ENCODE results near the gene RPS21. TPM values are rescaled to one million over a fixed set of nuclear protein-coding genes. Genes with fewer than 3 reads are reported as not detected.

Gene RPS21
- total RNA-seq, 1 donor from 2014 or later: 1,637 TPM

DNA sequence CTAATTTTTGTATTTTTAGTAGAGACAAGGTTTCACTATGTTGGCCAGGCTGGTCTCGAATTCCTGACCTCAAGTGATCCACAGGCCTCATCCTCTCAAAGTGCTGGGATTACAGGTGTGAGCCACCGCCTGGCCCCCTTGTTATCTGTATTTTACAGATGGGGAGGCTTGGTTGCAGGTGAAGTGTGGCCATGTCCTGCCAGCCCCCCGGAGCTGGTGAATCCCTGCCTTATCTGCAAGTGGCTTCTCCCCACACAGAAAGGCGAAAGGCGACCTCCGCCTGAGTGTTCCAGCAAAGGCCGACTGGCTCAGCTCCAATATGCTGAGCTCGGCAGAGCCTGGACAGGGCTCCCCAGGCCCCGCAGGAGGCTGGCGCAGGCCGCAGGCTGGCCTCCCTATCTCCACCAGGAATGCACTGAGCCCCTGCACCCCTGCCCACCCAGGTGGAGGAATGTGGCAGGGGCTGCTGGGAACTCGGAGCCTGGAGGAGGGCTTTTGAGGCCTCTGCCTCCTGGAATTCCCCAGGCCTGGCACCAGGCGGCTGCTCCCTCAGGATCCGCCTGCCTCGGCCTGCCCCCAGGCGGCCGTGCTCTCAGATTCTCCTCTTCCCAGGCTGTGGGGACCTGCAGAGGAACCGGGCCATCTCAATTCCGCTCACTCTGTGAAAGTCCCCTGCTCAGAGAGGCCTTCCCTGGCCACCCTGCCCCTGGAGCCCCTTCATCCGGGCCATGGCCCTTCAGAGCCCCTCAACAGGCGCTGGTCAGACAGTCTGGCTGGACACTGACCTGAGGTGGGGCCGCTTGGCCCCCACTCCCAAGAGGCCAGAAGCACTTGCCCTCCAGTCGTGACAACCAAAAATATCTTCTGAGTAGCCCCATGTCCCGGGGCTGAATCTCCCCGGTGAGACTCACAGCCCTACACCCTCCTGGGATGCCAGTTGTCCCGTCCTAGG lies 10.5 kb upstream of the RPS21 start:
- intact Hi-C loops (cut with micrococcal nuclease): no loop called here

GRCh38 chr20:62377064-62377461 lies 9.8 kb upstream of the RPS21 start:
- intact Hi-C loops (cut with micrococcal nuclease): no loop called here

DNA sequence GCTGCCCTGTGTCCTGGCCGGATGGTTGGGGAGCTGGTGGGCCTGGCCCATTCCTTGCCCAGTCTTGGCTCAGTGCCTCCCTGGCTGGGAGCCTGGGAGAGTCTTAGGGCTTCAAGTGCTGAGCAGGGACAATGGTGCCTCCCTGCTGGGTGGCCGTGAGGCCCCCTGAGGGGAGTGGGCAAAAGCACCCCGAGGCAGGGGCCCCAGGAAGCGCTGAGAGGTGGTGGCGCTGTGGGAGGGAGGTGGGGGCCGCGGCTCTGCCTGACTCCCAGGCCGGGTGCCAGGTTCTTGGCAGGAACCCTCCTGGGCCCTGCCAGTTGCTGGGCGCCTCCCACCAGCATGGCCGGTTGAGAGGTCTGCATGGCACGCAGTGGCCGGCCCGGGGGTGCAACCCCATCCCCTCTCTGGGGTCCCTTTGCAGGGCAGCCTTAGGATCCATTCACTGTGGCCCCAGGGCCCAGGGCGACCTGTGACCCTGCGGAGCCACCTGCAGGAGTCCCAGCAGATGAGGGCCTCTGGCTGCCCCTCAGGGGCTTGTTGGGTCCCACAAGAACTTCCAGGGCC lies 9.2 kb upstream of the RPS21 start:
- intact Hi-C loops (cut with micrococcal nuclease): no loop called here

DNA sequence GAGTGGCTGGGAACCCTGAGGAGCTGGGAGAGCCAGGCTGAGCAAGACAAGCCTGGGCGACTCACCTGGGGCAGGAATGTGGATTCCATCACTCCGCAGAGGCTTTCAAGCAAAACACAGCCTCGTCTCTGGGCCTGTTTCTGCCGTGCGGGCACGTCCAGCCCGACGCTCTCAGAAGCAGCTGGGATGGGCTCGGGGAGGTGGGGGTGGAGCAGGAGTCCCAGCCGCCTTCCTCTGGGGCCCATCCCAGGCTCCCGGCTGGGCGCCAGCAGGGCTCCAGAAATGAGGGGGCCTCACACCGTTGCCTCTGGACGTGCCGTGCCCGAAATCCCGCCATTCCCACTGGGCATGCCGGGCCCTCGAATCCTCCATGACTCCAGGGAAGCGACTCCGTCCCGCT lies 8.7 kb upstream of the RPS21 start:
- intact Hi-C loops (cut with micrococcal nuclease): no loop called here

DNA sequence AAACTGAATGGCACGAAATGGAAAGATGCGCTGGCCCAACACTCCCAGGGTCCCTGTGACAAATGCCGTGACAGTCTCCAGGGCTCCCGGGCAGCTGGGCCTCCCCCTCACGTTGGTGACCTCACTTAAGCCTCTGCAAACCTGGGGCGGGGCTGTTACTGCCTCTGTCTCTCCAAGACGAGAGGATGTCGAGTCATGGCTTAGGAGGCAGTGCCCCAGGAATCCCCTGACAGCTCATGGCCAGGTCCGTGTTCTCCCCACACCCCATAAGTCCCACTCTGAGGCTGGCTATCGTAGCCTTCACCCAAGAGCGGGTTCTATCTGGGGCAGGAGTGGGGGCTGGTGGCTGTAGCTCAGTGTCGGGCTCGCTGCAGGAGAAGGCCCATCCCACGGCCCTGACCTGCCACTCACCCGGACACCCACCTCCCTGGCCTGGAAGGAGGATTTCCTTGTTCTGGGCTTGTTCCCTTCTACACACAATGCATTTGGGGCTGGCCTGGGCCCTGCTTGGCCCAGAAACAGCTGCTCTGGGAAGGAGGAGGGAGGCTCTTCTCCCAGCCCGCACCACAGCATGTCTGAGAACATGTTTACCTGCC lies 5.6 kb upstream of the RPS21 start:
- intact Hi-C loops (cut with micrococcal nuclease): no loop called here

DNA sequence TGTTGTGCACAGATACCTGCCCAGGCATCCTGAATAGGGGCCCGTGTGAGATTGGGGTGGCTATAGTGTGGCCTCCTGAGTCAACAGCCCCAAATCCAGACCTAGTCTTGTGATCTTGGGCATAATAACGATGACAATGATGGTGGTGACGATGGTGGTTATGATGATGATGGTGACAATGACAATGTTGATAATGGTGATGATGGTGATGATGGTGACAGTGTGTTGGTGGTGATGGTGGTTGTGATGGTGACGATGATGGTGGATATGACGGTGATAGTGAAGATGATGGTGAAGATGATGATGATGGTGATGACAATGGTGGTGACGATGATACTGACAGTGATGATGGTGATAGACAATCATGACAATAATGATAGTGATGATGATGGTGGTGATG lies 5.1 kb upstream of the RPS21 start:
- intact Hi-C loops (cut with micrococcal nuclease): loop anchor here (1.0 to 2.0 kb wide), 5 partner anchors 80 to 372 kb away; partner anchors contain the start of genes ADRM1 and OSBPL2

DNA sequence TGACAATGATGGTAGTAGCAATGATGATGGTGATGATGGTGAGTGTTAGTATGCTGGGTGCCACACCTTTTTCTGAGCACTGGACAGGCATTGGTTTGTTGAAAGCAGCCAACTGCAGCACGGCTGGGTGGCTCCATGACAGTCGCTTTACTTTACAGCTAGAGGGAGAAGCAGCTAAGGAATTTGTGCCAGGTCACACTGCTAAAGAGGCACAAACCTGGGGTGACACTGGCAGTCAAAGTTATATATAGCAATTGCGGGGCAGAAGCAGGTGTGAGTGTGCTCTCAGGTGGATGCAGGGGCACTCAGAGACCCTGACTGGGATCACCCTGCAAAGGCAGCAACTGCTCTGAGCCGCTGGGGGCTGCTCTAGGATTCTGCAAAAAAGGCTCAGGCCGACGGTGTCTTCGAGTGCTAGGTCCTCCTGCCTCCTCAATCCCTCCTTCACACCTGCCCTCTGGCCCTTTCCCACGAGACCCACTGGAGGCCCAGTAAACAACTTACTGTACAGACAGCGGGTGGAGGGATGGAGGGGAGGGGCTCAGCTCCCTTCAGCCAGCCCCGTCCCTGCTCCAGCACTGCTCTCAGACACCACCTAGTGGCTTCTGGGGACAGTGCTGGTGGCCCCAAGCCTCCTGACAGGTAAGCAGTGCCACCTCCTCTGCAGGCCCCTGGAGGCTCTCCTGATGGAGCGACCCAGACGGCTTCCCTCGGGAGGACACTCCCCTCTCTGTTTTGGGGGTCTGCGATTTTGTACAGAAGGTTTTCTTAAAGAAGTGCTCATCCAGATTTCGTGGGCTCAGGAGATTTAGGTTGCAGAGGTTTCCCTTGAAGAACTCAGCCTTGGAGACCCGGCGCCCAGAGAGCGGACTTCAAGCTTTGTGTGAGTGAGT lies 4.4 kb upstream of the RPS21 start:
- intact Hi-C loops (cut with micrococcal nuclease): loop anchor here (1.0 to 2.0 kb wide), 5 partner anchors 80 to 372 kb away; partner anchors contain the start of genes ADRM1 and OSBPL2

DNA sequence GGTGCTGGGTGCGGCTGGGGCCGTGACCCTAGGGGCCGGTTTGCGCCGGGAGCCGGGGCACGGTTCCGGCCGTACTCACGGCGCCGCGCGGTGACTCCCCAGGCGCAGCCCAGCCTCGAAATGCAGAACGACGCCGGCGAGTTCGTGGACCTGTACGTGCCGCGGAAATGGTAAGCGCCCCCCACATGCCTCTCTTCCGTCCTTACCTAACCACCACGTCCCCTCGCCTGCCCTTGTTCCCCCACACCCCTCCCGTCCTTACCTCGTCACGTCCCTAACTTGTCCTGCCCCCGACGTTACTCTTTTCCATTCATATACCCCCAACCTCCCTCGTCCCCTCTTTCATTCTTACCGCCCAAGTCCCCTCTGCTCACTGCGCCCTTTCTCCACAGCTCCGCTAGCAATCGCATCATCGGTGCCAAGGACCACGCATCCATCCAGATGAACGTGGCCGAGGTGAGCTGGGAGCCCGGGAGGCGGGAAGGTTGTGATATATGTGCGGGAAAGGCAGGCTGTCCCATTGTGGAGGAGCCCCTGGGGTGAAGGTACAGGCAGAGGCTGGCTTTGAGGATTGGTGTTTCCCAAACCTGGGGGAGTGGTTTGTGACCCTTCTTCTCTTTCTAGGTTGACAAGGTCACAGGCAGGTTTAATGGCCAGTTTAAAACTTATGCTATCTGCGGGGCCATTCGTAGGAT lies 463 bp downstream of the RPS21 start:
- intact Hi-C loops (cut with micrococcal nuclease): loop anchor here (1.0 to 5.0 kb wide), 9 partner anchors 20 to 1690 kb away; partner anchors contain the start of genes ADRM1, CABLES2, DIDO1 and MTG2

DNA sequence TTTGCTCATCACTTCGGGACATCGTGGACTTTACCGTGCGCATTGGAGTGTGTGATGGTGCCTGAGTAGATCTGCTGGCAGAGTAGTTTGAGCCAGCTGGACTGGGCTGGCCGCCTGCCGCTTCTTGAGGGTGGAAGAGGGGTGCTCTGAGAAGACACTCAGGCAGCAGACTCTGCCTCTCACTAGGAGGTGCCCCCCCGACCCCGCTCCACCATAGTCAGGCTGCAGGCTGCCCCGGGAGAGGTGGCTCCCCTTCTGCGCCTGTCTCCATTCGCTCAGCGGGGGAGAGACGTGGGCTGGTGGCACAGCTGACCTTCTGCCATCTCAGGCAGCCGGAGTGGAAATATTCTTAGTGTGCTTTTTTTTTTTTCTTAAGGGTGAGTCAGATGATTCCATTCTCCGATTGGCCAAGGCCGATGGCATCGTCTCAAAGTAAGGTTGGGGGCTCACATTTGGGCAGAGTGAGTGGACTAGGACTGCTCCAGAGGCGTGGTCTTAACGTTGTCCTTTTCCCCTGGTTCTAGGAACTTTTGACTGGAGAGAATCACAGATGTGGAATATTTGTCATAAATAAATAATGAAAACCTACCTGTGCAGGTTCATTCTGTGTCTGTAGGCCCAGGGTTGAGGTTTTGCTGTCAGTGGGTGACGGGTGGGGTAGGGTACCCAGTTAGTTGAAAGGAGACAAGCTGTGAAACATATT lies 1.2 kb downstream of the RPS21 start:
- intact Hi-C loops (cut with micrococcal nuclease): loop anchor here (1.0 to 5.0 kb wide), 9 partner anchors 19 to 1689 kb away; partner anchors contain the start of genes ADRM1, CABLES2, DIDO1 and MTG2

DNA sequence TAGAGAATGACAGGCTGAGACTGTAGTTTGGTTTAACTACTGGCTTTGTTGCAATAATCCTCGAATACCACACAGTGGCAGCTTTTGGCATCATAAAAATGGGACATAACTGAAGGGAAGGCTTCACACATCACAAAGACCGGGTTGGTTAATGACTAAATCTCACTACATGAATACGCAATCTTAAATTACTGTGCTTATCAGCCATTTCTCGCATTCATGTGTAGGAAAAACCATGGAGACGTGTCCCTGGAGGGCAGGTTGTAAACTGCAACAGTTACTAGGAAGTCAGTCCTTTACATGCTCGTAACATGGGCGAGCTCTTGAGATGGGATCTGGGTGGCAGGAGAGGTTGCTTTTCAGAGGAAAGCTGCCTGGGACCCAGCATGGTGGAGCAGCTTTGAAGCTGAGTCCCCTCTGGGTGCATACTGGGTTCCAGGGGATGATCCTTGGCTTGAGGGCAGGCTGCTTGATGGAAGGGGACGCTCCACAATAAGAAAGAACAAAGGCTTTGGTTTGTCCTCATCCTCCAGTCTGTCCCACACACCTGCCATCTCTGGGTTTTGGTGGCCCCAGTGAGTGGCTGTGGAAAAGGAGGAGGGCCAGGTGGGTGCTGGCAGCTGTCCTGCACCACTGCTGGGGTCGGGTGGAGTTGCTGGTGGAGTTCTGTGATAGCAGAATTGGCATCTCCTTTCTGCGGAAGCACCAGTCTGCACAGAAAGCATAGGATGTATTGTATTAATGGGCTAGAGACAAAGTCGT lies 2.1 kb downstream of the RPS21 start:
- intact Hi-C loops (cut with micrococcal nuclease): loop anchor here (5.0 kb wide), 4 partner anchors 228 to 1688 kb away; partner anchors contain the start of genes DIDO1, PSMA7, RGS19 and SS18L1

DNA sequence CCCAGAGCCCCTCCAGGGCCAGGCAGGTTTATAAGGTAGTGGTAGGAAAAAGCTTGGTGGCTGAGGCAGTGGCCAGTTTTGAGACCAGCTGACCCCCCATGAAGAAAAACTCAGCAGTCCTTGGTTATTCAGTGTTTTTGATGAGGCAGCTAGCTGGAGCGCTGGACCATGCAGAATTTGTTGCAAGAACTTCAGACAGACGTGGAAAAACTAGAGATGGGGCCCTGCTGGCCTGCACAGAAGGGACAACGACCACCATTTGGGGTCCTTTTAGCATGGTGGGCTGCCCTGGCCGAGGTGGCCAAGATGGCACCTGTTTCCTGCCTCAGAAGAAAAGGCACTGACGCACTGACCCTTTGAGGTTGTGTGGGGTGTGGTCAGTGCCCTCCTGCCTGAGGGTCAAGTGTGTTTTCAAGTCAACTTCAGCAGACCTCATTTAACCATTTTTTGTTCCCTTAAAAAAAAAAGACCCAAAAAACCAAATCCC lies 2.7 kb downstream of the RPS21 start:
- intact Hi-C loops (cut with micrococcal nuclease): loop anchor here (5.0 kb wide), 4 partner anchors 228 to 1688 kb away; partner anchors contain the start of genes DIDO1, PSMA7, RGS19 and SS18L1

DNA sequence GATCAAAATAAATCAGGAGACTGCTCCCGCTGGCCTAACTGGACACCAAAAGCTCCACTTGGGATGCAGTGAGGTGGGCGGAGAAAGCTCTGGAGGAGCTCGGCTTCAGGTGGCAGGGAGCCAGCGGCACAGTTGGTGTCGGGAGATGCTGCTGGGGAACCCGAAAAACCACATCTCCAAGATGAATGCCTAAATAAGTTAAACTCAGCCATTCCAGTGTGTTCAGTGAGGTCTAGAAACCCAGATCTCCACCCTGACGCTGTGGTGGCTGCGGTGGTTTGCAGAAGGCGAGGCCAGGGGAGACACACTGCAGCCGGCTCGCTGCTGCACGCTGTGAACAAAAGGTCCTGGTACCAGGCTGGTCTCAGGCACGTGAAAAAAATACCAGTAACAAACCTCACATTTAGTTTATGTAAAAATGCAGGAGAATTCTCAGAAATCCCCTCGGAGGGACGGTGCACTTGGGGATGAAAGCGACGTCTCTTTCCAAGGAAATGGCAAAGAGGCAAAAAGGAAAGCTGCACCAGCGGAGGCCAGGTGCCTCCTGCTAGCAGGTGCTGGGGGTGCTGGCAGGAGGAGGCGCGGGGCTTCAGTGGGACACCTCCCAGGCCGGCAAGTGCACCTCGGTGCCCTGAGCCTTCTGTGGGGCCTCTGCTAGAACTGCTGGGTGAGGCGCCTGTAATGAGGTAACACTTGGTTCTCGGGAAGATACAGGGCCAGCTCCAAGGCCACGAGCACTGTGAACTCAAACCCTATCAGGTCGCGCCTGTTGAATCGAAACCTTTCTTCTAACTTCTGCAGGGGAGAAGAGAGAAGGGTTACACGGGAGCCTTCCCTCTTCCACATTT lies 3.6 kb downstream of the RPS21 start:
- intact Hi-C loops (cut with micrococcal nuclease): no loop called here

- intact Hi-C loops (cut with micrococcal nuclease): no loop called here
These were observed 4.5 kb downstream of the RPS21 start for GRCh38 chr20:62391165-62392076.

GRCh38 chr20:62392077-62392418 lies 5.1 kb downstream of the RPS21 start:
- intact Hi-C loops (cut with micrococcal nuclease): no loop called here

DNA sequence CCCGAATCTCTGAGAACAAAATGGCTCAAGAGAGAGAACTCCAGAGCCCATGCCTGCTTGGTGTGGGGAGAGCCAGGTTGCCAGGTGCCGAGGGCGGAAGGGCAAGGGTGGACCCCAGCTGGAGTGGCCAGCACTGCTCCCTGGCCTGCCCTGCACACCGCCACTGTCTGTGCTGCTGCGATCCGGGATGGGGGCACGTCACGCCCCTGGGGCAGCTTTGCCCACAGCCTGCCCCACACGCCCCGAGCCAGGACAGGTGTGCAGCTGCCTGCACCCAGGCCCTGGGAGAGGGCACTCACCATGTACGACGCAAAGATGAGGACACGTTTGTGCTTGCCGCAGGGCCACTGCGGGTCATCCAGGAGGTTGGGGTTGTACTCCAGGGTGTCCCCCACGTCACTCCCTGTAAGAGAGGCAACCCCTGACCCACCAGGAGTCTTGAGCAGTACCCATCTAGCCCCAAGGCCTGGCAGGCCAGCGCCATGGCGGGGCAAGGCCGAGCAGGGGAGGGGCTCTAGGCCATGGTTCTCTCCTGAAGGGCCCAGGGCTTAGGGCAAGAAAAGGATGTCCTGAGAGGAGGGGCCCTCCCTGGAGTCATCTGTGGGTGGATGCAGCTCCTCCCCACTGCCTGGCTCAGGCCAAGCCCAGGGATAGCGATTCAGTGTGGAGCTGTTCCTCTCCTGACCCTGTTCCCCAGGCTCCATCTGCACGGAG lies 5.9 kb downstream of the RPS21 start:
- intact Hi-C loops (cut with micrococcal nuclease): no loop called here

DNA sequence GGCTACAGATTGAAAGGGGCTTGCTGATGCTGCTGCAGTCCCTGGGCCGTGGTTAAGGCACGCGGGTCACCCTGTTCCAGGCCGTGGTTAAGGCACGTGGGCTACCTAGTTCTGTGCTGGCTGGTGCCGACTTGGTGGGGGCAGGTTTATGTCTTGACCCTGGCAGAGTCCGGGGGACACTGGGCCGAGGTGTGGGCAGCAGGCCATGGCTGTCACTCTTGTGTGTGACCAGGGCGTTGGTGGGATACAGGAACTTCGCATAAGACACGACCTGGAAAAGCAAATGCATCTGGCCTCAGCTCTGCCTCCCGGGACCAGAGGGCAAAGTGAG lies 6.4 kb downstream of the RPS21 start:
- intact Hi-C loops (cut with micrococcal nuclease): no loop called here
